SU-DHL-6 (cell line): ENCODE data around the gene FAH.

Experiments used
- EZH2phosphoT487 ChIP-seq: fragments of 200-600 bp; sonication (generic), shearing (Covaris generic); conservative IDR thresholded peaks from 2 replicates; pipeline ENCODE4 v1.6.1; 2018; ENCODE audit warnings: mild to moderate bottlenecking, antibody characterized with exemption, low read length, moderate library complexity, mixed read lengths
- TF ChIP-seq, protein P1 (sequence below): fragments of 200-600 bp; sonication (generic); IDR thresholded peaks from one replicate; pipeline ENCODE4 v1.5.1; 2017; ENCODE audit warnings: antibody characterized with exemption, mild to moderate bottlenecking, low read length, moderate library complexity; ENCODE audit not compliant: insufficient read depth, poor library complexity, severe bottlenecking

DNA sequence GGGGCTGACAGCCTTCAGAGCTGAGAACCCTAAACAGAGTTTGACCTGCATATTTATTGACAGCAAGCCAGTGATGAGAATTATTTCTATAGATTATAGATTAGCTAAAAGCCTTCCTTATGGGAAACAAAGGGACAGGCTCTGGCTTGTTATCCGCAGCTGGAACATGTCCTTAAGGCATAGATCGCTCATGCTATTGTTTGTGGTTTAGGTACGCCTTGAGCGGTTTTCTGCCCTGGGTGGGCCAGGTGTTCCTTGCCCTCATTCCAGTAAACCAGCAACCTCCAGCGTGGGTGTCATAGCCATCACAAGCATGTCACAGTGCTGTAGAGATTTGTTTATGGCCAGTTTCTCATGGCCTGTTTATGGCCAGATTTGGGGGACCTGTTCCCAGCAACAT, 10.2 kb upstream of the FAH start:
- TF ChIP-seq, protein P1, sequence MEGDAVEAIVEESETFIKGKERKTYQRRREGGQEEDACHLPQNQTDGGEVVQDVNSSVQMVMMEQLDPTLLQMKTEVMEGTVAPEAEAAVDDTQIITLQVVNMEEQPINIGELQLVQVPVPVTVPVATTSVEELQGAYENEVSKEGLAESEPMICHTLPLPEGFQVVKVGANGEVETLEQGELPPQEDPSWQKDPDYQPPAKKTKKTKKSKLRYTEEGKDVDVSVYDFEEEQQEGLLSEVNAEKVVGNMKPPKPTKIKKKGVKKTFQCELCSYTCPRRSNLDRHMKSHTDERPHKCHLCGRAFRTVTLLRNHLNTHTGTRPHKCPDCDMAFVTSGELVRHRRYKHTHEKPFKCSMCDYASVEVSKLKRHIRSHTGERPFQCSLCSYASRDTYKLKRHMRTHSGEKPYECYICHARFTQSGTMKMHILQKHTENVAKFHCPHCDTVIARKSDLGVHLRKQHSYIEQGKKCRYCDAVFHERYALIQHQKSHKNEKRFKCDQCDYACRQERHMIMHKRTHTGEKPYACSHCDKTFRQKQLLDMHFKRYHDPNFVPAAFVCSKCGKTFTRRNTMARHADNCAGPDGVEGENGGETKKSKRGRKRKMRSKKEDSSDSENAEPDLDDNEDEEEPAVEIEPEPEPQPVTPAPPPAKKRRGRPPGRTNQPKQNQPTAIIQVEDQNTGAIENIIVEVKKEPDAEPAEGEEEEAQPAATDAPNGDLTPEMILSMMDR, result no peak
- TF ChIP-seq EZH2phosphoT487, result no peak
